SU-DHL-6 (cell line): Measurements from ENCODE around the gene TMEM214.
A peak's percentile ranks its signal among the peaks of the same experiment; 100 is the strongest.

Experiments
- H2AFZ ChIP-seq: fragments of 200-600 bp; sonication (generic); 2 replicates; pipeline ENCODE4 v1.6.1; 2014; ENCODE audit warnings: low read depth, mild to moderate bottlenecking, moderate library complexity, mixed read lengths, antibody characterized with exemption, low read length; ENCODE audit not compliant: severe bottlenecking
- H3F3A ChIP-seq: fragments of 200-600 bp; shearing (Covaris generic); 2 replicates; pipeline ENCODE4 v1.6.0; 2016; ENCODE audit warnings: antibody characterized with exemption, mild to moderate bottlenecking; ENCODE audit not compliant: insufficient read depth
- H3K27ac ChIP-seq: fragments of 200-600 bp; sonication (generic); 2 replicates; pipeline ENCODE4 v1.5.1; 2016; ENCODE audit warnings: low read depth, mild to moderate bottlenecking, low read length, moderate library complexity, mixed read lengths
- H3K27me3 ChIP-seq: fragments of 200-600 bp; sonication (generic), shearing (Covaris generic); 2 replicates; pipeline ENCODE4 v1.6.0; 2014; ENCODE audit warnings: mild to moderate bottlenecking, low read length
- H3K36me3 ChIP-seq: fragments of 200-600 bp; sonication (generic); 2 replicates; pipeline ENCODE4 v1.6.1; 2014; ENCODE audit warnings: mild to moderate bottlenecking, low read length, mixed read lengths
- H3K4me2 ChIP-seq: fragments of 300-600, 200-600 bp; shearing (Covaris generic), sonication (generic); 2 replicates; pipeline ENCODE4 v1.6.0; 2014; ENCODE audit warnings: low read length, low read depth, mild to moderate bottlenecking; ENCODE audit not compliant: poor library complexity, severe bottlenecking
- H3K4me3 ChIP-seq: fragments of 200-600 bp; sonication (generic); 2 replicates; pipeline ENCODE4 v1.5.1; 2014; ENCODE audit warnings: antibody characterized with exemption, low read length, mild to moderate bottlenecking, mixed read lengths; ENCODE audit not compliant: insufficient read depth, poor library complexity, severe bottlenecking
- H3K79me2 ChIP-seq: fragments of 200-600 bp; sonication (generic); 2 replicates; pipeline ENCODE4 v1.6.1; 2014; ENCODE audit warnings: mild to moderate bottlenecking, low read length, moderate library complexity; ENCODE audit not compliant: insufficient read depth
- H3K9ac ChIP-seq: fragments of 200-600 bp; sonication (generic); 2 replicates; pipeline ENCODE4 v1.7.0; 2014; ENCODE audit warnings: mild to moderate bottlenecking, low read length
- H3K9me2 ChIP-seq: fragments of 200-600 bp; sonication (generic); replicated peaks from 2 replicates; pipeline ENCODE4 v1.6.1; 2014; ENCODE audit warnings: low read length; ENCODE audit not compliant: insufficient read depth
- H3K9me3 ChIP-seq: fragments of 200-600 bp; sonication (generic); 2 replicates; pipeline ENCODE4 v1.6.1; 2014; ENCODE audit warnings: low read length, mixed read lengths; ENCODE audit not compliant: insufficient read depth
- H4K20me1 ChIP-seq: fragments of 200-600 bp; sonication (generic); 2 replicates; pipeline ENCODE4 v1.6.1; 2014; ENCODE audit warnings: low read depth, mild to moderate bottlenecking, antibody characterized with exemption, low read length, moderate library complexity, mixed read lengths
- EZH2phosphoT487 ChIP-seq: fragments of 200-600 bp; sonication (generic), shearing (Covaris generic); conservative IDR thresholded peaks from 2 replicates; pipeline ENCODE4 v1.6.1; 2018; ENCODE audit warnings: mild to moderate bottlenecking, antibody characterized with exemption, low read length, moderate library complexity, mixed read lengths
- TF ChIP-seq, protein P1 (sequence below): fragments of 200-600 bp; sonication (generic); IDR thresholded peaks from one replicate; pipeline ENCODE4 v1.5.1; 2017; ENCODE audit warnings: antibody characterized with exemption, mild to moderate bottlenecking, low read length, moderate library complexity; ENCODE audit not compliant: insufficient read depth, poor library complexity, severe bottlenecking

TMEM214 gene

DNA sequence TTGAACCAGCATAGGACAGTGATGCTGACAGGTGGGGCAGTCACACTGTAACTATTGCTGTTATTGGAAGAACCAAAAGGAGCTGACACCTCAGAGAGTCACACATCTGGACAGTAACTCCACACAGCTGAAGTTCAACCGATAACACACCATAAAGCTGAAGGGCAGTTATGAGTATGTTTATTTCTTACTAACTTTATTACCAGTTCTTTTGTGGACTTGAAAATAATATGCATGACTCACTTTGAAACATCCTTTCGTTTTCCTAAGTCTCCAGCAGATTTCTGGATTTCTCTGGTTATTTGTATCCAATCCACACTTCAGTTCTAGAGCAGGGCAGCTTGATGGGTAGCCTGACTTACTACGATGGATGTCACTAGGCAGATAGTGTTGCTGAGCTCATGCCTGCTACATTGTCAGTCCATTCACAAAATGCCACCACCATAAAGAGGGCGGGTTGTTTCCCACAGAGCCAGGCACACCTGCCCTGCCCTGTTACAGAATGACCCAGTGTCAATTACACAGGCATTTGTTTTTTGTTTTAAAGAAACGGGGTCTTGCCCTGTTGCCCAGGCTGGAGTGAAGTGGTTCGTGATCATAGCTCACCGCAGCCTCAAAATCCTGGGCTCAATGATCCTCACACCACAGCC is 10.3 kb downstream of the TMEM214 start:
- Histone ChIP-seq H3K27ac (no peak overlapping the region), H3F3A (peaks cover 8% of the 10 kb centered on the region; the same call in 1 of the 2 replicates), H3K4me2 (no peak overlapping the region), H4K20me1 (no peaks in the 10 kb centered on the region), H3K4me3 (no peak overlapping the region), H2AFZ (no peak overlapping the region), H3K36me3 (no peaks in the 10 kb centered on the region), H3K9me2 (no peaks in the 10 kb centered on the region), H3K9me3 (no peaks in the 10 kb centered on the region), H3K9ac (no peak overlapping the region), H3K79me2 (no peaks in the 10 kb centered on the region), H3K27me3 (no peaks in the 10 kb centered on the region)
- TF ChIP-seq, protein P1, sequence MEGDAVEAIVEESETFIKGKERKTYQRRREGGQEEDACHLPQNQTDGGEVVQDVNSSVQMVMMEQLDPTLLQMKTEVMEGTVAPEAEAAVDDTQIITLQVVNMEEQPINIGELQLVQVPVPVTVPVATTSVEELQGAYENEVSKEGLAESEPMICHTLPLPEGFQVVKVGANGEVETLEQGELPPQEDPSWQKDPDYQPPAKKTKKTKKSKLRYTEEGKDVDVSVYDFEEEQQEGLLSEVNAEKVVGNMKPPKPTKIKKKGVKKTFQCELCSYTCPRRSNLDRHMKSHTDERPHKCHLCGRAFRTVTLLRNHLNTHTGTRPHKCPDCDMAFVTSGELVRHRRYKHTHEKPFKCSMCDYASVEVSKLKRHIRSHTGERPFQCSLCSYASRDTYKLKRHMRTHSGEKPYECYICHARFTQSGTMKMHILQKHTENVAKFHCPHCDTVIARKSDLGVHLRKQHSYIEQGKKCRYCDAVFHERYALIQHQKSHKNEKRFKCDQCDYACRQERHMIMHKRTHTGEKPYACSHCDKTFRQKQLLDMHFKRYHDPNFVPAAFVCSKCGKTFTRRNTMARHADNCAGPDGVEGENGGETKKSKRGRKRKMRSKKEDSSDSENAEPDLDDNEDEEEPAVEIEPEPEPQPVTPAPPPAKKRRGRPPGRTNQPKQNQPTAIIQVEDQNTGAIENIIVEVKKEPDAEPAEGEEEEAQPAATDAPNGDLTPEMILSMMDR: no peak
- TF ChIP-seq EZH2phosphoT487: no peak

GRCh38 chr2:27049422-27050280 is 16.9 kb downstream of the TMEM214 start:
- H2AFZ ChIP-seq: peak overlapping the region; percentile 70
- H3K36me3 ChIP-seq: no peaks in the 10 kb centered on the region
- peak overlapping the region; percentile 69 for H3K9ac ChIP-seq
- H3K4me3 ChIP-seq: peak overlapping the region; percentile 48
- H3K9me2 ChIP-seq: no peaks in the 10 kb centered on the region
- H3K27me3 ChIP-seq: no peaks in the 10 kb centered on the region
- no peaks in the 10 kb centered on the region for H4K20me1 ChIP-seq
- TF ChIP-seq, protein P1: no peak
- no peak for TF ChIP-seq EZH2phosphoT487
- H3K79me2 ChIP-seq: no peaks in the 10 kb centered on the region
- H3K9me3 ChIP-seq: no peaks in the 10 kb centered on the region
- peak overlapping the region; percentile 84 for H3K4me2 ChIP-seq
- H3F3A ChIP-seq: peaks cover 11% of the 10 kb centered on the region
- no peak overlapping the region for H3K27ac ChIP-seq

DNA sequence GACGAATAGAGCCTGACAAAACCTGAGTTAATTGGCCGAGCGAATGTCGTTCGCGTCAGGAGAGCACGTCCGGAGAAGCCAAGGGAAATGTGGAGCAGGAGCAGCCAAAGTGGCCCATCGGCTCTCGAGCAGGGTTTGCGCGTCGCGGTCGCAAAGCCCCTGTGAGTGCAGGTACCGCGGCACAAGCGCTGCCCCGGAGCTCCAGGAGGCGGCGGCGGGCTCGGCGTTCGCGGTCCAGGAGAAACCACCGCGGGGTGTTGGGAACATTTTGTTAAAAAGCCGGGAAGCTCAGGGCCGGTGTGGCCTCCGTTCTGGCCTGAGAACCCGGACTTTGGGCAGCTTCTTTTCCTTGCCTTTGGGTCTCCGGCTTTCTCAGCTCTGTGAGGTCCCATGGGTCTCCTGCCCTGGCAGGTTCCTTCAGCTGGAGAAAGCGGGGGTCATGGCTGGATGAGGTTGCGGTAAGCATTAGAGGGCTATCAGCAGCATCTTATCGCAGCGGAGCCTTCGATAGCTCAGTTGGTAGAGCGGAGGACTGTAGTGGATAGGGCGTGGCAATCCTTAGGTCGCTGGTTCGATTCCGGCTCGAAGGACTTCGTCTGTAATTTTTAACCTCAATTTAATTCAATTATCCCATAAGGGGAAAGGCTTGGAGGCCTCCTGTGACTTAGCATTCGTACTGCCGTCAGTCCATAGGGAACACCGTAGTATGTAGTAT is 17.7 kb downstream of the TMEM214 start:
- H3F3A ChIP-seq: peaks cover 11% of the 10 kb centered on the region
- H3K9me3 ChIP-seq: no peaks in the 10 kb centered on the region
- H3K9ac ChIP-seq: peak overlapping the region; percentile 69
- H4K20me1 ChIP-seq: no peaks in the 10 kb centered on the region
- H3K27me3 ChIP-seq: no peaks in the 10 kb centered on the region
- no peaks in the 10 kb centered on the region for H3K79me2 ChIP-seq
- H3K36me3 ChIP-seq: no peaks in the 10 kb centered on the region
- TF ChIP-seq EZH2phosphoT487: no peak
- TF ChIP-seq, protein P1: no peak
- peak overlapping the region; percentile 48 for H3K4me3 ChIP-seq
- H3K27ac ChIP-seq: peak overlapping the region; percentile 73
- H2AFZ ChIP-seq: peak overlapping the region; percentile 76
- H3K4me2 ChIP-seq: peak overlapping the region; percentile 84
- no peaks in the 10 kb centered on the region for H3K9me2 ChIP-seq
